H9 (cell line): ENCODE data around the gene TMEM81. TPM values are rescaled to one million over a fixed set of nuclear protein-coding genes. Genes with fewer than 3 reads are reported as not detected.

ENCODE experiments used
- DNase-seq: peaks from one replicate; pipeline ENCODE4 v3.0.0-alpha.2; 2017
- H2AFZ ChIP-seq: one replicate; pipeline ENCODE4 v1.6.1; 2013; ENCODE audit warnings: mild to moderate bottlenecking, low read length, control low read depth, moderate library complexity
- H2AK5ac ChIP-seq: 2 replicates; pipeline ENCODE4 v1.6.1; 2013; ENCODE audit warnings: low read length, control low read depth, mixed read lengths; ENCODE audit not compliant: insufficient read length
- H2BK120ac ChIP-seq: one replicate; pipeline ENCODE4 v1.6.1; 2013; ENCODE audit warnings: low read depth, mild to moderate bottlenecking, low read length, control low read depth, inconsistent platforms; ENCODE audit not compliant: poor library complexity, severe bottlenecking
- H2BK12ac ChIP-seq: 2 replicates; pipeline ENCODE4 v1.6.1; 2013; ENCODE audit warnings: low read length, control low read depth, mixed read lengths, low read depth; ENCODE audit not compliant: insufficient read length
- H2BK15ac ChIP-seq: 2 replicates; pipeline ENCODE4 v1.6.1; 2013; ENCODE audit warnings: low read depth, low read length, control low read depth
- H2BK20ac ChIP-seq: one replicate; pipeline ENCODE4 v1.6.1; 2013; ENCODE audit warnings: low read depth, mild to moderate bottlenecking, low read length, control low read depth, inconsistent platforms; ENCODE audit not compliant: poor library complexity, severe bottlenecking
- H2BK5ac ChIP-seq: 2 replicates; pipeline ENCODE4 v1.6.1; 2013; ENCODE audit warnings: low read length, control low read depth, mixed read lengths; ENCODE audit not compliant: insufficient read length
- H3K14ac ChIP-seq: 2 replicates; pipeline ENCODE4 v1.6.1; 2013; ENCODE audit warnings: low read length, control low read depth; ENCODE audit not compliant: insufficient read depth
- H3K18ac ChIP-seq: 2 replicates; pipeline ENCODE4 v1.6.1; 2013; ENCODE audit warnings: low read depth, mild to moderate bottlenecking, mixed read lengths, low read length, control low read depth; ENCODE audit not compliant: insufficient read length
- H3K23ac ChIP-seq: 2 replicates; pipeline ENCODE4 v1.6.1; 2013; ENCODE audit warnings: low read length, control low read depth, mixed read lengths, low read depth; ENCODE audit not compliant: insufficient read length
- H3K23me2 ChIP-seq: 2 replicates; pipeline ENCODE4 v1.6.1; 2013; ENCODE audit warnings: low read depth, mild to moderate bottlenecking, mixed read lengths, low read length, control low read depth; ENCODE audit not compliant: insufficient read length, poor library complexity, severe bottlenecking
- H3K27ac ChIP-seq: 2 replicates; pipeline ENCODE4 v1.5.1; 2013; ENCODE audit warnings: low read length, control low read depth, mixed read lengths, low read depth; ENCODE audit not compliant: insufficient read length
- H3K27me3 ChIP-seq: 2 replicates; pipeline ENCODE4 v1.6.1; 2013; ENCODE audit warnings: low read length, control low read depth, inconsistent platforms; ENCODE audit not compliant: insufficient read depth
- H3K4ac ChIP-seq: 2 replicates; pipeline ENCODE4 v1.6.1; 2013; ENCODE audit warnings: low read depth, mild to moderate bottlenecking, control low read depth, inconsistent platforms, low read length, moderate library complexity
- H3K4me1 ChIP-seq: 2 replicates; pipeline ENCODE4 v1.6.1; 2013; ENCODE audit warnings: low read length, control low read depth, inconsistent platforms; ENCODE audit not compliant: insufficient read depth
- H3K4me2 ChIP-seq: 2 replicates; pipeline ENCODE4 v1.6.1; 2013; ENCODE audit warnings: low read length, control low read depth, mixed read lengths; ENCODE audit not compliant: insufficient read length, insufficient read depth
- H3K56ac ChIP-seq: 2 replicates; pipeline ENCODE4 v1.6.1; 2013; ENCODE audit warnings: low read depth, mild to moderate bottlenecking, mixed read lengths, low read length, control low read depth; ENCODE audit not compliant: insufficient read length
- H3K79me1 ChIP-seq: 2 replicates; pipeline ENCODE4 v1.6.1; 2013; ENCODE audit warnings: low read depth, mild to moderate bottlenecking, moderate library complexity, low read length, control low read depth, inconsistent platforms; ENCODE audit not compliant: insufficient read depth, poor library complexity, severe bottlenecking
- H3K79me2 ChIP-seq: 2 replicates; pipeline ENCODE4 v1.6.1; 2013; ENCODE audit warnings: low read length, control low read depth, inconsistent platforms; ENCODE audit not compliant: insufficient read depth
- H3K9ac ChIP-seq: 2 replicates; pipeline ENCODE4 v1.6.1; 2013; ENCODE audit warnings: low read length, control low read depth, mixed read lengths; ENCODE audit not compliant: insufficient read length; ENCODE audit errors: extremely low read depth
- H3K9me3 ChIP-seq: one replicate; pipeline ENCODE4 v1.6.1; 2013; ENCODE audit warnings: low read depth, low read length, inconsistent platforms; ENCODE audit not compliant: control insufficient read depth
- H3T11ph ChIP-seq: one replicate; pipeline ENCODE4 v1.6.1; 2013; ENCODE audit warnings: mild to moderate bottlenecking, low read length, control low read depth, inconsistent platforms
- H4K20me1 ChIP-seq: one replicate; pipeline ENCODE4 v1.6.1; 2013; ENCODE audit not compliant: control insufficient read depth, insufficient read length, insufficient read depth
- H4K5ac ChIP-seq: 2 replicates; pipeline ENCODE4 v1.6.1; 2013; ENCODE audit warnings: low read depth, mild to moderate bottlenecking, mixed read lengths, low read length, control low read depth; ENCODE audit not compliant: insufficient read length
- H4K8ac ChIP-seq: replicated peaks from 2 replicates; pipeline ENCODE4 v1.6.1; 2013; ENCODE audit warnings: low read length, control low read depth, mixed read lengths, low read depth; ENCODE audit not compliant: insufficient read length
- H4K91ac ChIP-seq: 2 replicates; pipeline ENCODE4 v1.6.1; 2013; ENCODE audit warnings: low read depth, mild to moderate bottlenecking, moderate library complexity, mixed read lengths, low read length, control low read depth; ENCODE audit not compliant: insufficient read length
- H3K27ac Mint-ChIP-seq, 3 experiments: 2 replicates in 2 of 3; 3 replicates in 1 of 3; pipeline ENCODE4 v1.8.0; 2020 to 2021; ENCODE audit warnings: mixed read lengths in 3 of 3, mild to moderate bottlenecking in 1 of 3, moderate library complexity in 1 of 3
- H3K27me3 Mint-ChIP-seq: 2 replicates; pipeline ENCODE4 v1.8.0; 2021; ENCODE audit warnings: low read depth, mild to moderate bottlenecking, moderate library complexity, mixed read lengths
- H3K36me3 Mint-ChIP-seq, 3 experiments: 2 replicates in 2 of 3; 3 replicates in 1 of 3; pipeline ENCODE4 v1.8.0; 2020 to 2021; ENCODE audit warnings: low read depth in 3 of 3, mixed read lengths in 3 of 3; ENCODE audit not compliant: insufficient read depth in 1 of 3
- H3K4me1 Mint-ChIP-seq, 2 experiments: 2 replicates each; pipeline ENCODE4 v1.8.0; 2020; ENCODE audit warnings: mixed read lengths in 2 of 2
- H3K4me3 Mint-ChIP-seq, 2 experiments: 2 replicates in 1 of 2; 3 replicates in 1 of 2; pipeline ENCODE4 v1.8.0; 2020 to 2021; ENCODE audit warnings: mild to moderate bottlenecking in 2 of 2, mixed read lengths in 2 of 2, moderate library complexity in 1 of 2
- H3K9me3 Mint-ChIP-seq, 2 experiments: 2 replicates in 1 of 2; 3 replicates in 1 of 2; pipeline ENCODE4 v1.8.0; 2020; ENCODE audit warnings: mild to moderate bottlenecking in 2 of 2, mixed read lengths in 2 of 2, moderate library complexity in 1 of 2
- CTCF ChIP-seq: fragments of 200-600 bp; sonication (generic); conservative IDR thresholded peaks from 3 replicates; pipeline ENCODE4 v1.8.0; 2021; ENCODE audit warnings: antibody characterized with exemption, mild to moderate bottlenecking
- WGBS: extraction: QIAGEN DNeasy Blood & Tissue Kit; methylation state at CpG from one replicate; pipeline ENCODE4 v1.1.7; 2013; ENCODE audit warnings: missing lambda C conversion rate, low lambda C conversion rate, mixed read lengths; ENCODE audit not compliant: insufficient read length; ENCODE audit errors: extremely low coverage; 5-methylcytosine and 5-hydroxymethylcytosine counted together
- total RNA-seq: library from RNA; stranded (reverse); gene quantifications from 2 replicates; pipeline ENCODE4 v1.2.1, GENCODE V29; 2021

TMEM81 gene
- total RNA-seq, 1 experiment from 2014 or later: 3.0 TPM

- Histone ChIP-seq H3K79me2 (no peaks in the 10 kb centered on the region), H2BK5ac (no peak overlapping the region), H3K23ac (no peak overlapping the region), H3K27ac (no peak overlapping the region), H3K14ac (no peak overlapping the region), H3K79me1 (no peaks in the 10 kb centered on the region), H3K27me3 (no peaks in the 10 kb centered on the region), H3K56ac (no peak overlapping the region), H3K9ac (no peak overlapping the region), H2BK20ac (no peak overlapping the region), H3K4me2 (no peak overlapping the region), H3K18ac (no peak overlapping the region), H2BK12ac (no peak overlapping the region), H3K4me1 (no peaks in the 10 kb centered on the region), H4K8ac (no peak overlapping the region), H4K20me1 (no peaks in the 10 kb centered on the region), H2AFZ (no peak overlapping the region), H3K4ac (no peak overlapping the region), H3T11ph (no peak overlapping the region), H2BK15ac (no peak overlapping the region), H4K5ac (no peak overlapping the region), H2AK5ac (no peak overlapping the region), H3K9me3 (no peaks in the 10 kb centered on the region), H4K91ac (no peak overlapping the region), H3K23me2 (no peaks in the 10 kb centered on the region), H2BK120ac (no peak overlapping the region)
- TF ChIP-seq CTCF: no peak
- Mint-ChIP-seq H3K27ac (no peak overlapping the region), H3K4me3 (no peak overlapping the region), H3K9me3 (no peaks in the 10 kb centered on the region), H3K4me1 (no peaks in the 10 kb centered on the region), H3K36me3 (no peaks in the 10 kb centered on the region; a peak in 1 of 7 replicates), H3K27me3 (no peaks in the 10 kb centered on the region; the same call in 1 of the 2 replicates)
- no CpG with 5 or more reads among the region's 7 CpGs for WGBS
- no peak for DNase-seq
Measured at GRCh38 chr1:205077158-205077933, 6.9 kb downstream of the TMEM81 start.
